Astrocyte of the spinal cord (primary cell): ENCODE results near the gene CORO2B.

Experiments
- DNase-seq: peaks from one replicate; pipeline ENCODE4 v3.0.0; 2011; ENCODE audit warnings: low read depth, low spot score
- H3K4me3 ChIP-seq: 2 replicates; pipeline ENCODE4 v1.5.1; 2011; ENCODE audit warnings: low read depth, mild to moderate bottlenecking, low read length, moderate library complexity
- CTCF ChIP-seq: IDR thresholded peaks from 2 replicates; pipeline ENCODE4 v1.5.1; 2012; ENCODE audit warnings: low read depth, mild to moderate bottlenecking, low read length, inconsistent platforms
- in situ Hi-C: cut with HindIII; loops from 2 replicates; pipeline ENCODE4 v1.10.0; 2017; ENCODE audit warnings: low sequenced_read_pairs

Gene CORO2B

GRCh38 chr15:68561901-68562300, 16.9 kb upstream of the CORO2B start:
- no peak overlapping the region for H3K4me3 ChIP-seq
- TF ChIP-seq CTCF, result no peak
- DNase-seq, result no peak
- in situ Hi-C loops, result no loop called here

- H3K4me3 ChIP-seq, result no peak overlapping the region
- DNase-seq, result no peak
- in situ Hi-C loops, result no loop called here
- TF ChIP-seq CTCF, result no peak
Measured at GRCh38 chr15:68564173-68564572, 14.6 kb upstream of the CORO2B start.

GRCh38 chr15:68565234-68565633, 13.6 kb upstream of the CORO2B start:
- DNase-seq, result no peak
- no peak overlapping the region for H3K4me3 ChIP-seq
- TF ChIP-seq CTCF, result no peak
- in situ Hi-C loops, result no loop called here

GRCh38 chr15:68565726-68566125, 13.1 kb upstream of the CORO2B start:
- no peak for DNase-seq
- in situ Hi-C loops, result no loop called here
- TF ChIP-seq CTCF, result no peak
- H3K4me3 ChIP-seq, result no peak overlapping the region

GRCh38 chr15:68566377-68566954, 12.3 kb upstream of the CORO2B start:
- H3K4me3 ChIP-seq, result no peak overlapping the region
- in situ Hi-C loops, result no loop called here
- TF ChIP-seq CTCF, result no peak
- DNase-seq, result no peak

- H3K4me3 ChIP-seq, result no peak overlapping the region
- DNase-seq, result no peak
- TF ChIP-seq CTCF, result no peak
- in situ Hi-C loops, result no loop called here
Measured at GRCh38 chr15:68567345-68567744, 11.4 kb upstream of the CORO2B start.

GRCh38 chr15:68570974-68571373, 7.8 kb upstream of the CORO2B start:
- TF ChIP-seq CTCF, result no peak
- no peak overlapping the region for H3K4me3 ChIP-seq
- in situ Hi-C loops, result no loop called here
- no peak for DNase-seq
